Measurements from ENCODE around the gene SKP1.

Gene SKP1

DNA sequence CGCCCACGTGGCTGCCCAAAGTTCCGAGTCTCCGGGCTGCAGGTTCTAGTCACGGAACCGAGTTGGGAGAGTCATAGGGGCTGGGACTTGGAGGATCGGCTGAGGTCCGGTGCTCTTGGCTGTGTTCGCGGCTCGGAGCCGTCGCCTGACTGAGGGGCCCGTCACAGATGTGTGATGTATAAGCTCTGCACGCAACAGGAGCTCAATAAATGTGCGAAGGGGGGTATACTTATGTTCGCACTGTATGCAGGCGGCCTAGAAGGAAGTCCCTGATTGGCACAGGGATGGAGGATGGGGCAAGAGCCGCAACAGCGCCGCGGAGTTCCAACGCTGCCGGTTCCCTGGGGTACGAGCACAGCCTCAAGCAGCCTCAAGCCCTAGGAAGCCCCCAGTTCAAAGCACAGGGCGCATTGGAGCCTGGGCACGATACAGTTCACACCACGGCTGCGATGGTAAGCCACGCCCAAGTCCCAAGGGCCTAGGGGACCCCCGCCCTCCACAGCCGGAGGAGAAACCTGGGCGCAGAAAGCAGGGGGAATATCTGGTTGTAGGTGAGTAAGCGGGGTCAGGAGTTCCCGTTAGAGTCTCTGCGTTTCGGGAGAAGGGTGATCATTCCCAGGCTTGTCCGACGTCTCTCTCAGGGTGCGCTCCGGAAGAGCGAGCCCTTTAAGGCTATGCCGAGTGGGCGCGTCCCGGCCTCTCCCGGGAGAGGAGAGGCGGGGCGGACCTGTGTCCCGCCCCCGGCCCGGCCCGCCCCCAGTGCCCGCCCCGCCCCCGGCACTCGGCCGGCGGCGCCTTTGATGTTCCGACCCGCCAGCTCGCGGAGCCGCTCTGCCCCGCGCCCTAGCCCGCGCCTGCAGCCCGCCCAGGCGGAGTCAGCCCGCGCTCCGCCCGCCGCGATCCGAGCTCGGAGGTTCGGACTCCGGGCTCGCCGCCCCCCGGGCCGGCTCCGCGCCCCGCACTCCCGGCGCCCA lies 62.6 kb downstream of the SKP1 start, which contains the start of gene TCF7:
Gene TCF7 (plus strand): TSS at position 780 of the 974 bp plus-strand sequence. CDS start 226 bp downstream, outside the sequence.
- DNase-seq (ENCODE audit: low read depth in 2 of 2) = peak; percentile 62 to 68

DNA sequence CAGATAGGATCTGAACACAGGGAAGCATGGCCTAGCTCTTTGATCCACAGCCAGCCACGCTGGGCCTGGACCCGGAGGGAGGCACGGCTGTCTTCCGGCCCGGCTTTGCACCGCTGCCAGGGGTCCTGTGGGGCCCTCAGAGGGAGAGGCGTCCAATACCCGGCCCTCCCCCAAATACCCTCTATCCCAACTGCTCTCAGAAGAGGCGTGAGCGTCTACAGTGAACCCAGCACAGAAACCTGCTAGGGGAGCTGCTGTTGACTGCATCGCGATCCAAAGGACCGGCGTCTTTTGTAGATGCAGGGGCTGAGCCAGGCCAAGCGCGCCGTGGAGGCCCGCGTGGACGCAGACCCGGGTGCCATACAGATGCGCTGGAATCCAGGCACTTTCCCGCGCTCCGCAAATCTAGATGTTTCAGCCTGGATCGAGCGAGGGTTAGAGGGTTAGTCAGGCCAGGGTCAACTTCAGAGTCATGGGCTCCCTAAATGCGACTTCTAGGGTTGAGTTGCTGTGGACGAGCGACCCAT lies 63.3 kb downstream of the SKP1 start:
- DNase-seq (ENCODE audit: low read depth in 2 of 2) = no peak

DNA sequence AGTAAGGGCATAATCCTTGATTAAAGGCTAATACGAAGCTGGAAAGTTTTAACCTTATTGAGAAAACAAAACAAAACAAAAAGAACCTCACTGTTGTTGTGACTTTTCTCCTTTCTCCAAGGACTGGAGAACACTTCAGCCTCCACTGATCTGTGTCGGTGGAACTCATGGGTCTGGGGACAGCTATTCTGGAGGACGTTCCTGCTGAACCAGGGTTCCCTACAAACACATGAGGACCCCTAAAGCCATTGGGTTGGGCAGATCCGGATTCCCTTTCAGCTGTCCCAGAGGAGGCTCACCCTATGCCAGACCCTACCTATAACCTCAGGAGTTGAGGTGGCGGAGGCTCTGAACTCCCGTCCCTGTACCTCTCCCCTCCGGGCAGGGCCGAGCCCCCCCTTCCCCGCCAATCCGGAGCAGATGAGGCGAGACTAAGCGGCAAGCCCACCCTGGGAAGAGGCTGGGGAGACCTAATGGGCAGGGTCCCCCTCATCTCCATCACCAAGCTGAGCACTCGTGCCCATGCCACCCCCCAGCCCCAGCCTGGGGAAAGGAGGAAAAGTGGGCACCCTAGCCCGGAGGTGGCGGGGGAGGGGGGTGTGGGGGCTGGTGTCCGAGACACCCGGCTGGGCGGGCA lies 63.9 kb downstream of the SKP1 start:
- DNase-seq (ENCODE audit: low read depth in 2 of 2) = no peak

DNA sequence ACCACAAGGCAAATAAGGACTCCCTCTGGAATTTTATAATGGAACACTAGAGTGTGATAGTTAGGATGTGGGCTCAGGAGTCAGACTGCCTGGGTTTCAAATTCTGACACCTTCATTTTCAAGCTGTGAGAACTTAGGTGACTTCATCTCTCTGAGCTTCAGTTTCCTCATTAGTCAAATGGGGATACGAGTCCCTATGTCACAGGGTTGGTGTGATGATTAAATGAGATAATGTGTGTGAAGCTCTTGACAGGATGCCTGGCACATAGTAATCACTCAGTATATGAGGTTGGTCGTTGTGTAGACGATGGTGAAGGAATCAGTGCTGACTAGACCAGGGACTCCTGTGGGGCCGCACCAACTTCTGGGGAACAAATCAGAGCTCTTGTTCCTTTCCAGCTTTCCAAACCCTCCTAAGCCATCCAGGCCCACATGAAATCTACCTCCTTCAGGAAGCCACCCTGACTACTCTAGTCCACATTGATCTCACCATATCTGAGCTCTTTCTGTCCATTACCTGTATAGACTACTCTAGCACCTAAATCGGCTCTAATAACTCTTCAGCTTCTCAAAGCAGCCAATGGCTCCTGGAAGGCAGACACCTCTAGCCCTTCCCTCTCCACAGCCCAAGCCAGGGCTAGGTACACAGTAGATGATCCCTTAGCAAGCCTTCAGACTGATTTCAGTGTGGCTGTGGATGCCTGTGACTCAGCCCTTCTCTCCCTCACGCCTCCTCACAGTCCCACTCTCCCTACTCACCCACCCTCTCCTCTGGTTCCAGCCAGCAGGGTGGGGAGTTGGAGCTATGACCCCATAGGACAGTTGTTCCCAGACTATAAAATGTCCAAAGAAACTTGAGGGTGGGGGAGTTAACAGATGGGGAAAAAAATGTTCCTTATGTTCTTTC lies 64.8 kb downstream of the SKP1 start:
- no peak for DNase-seq (ENCODE audit: low read depth in 2 of 2)

DNA sequence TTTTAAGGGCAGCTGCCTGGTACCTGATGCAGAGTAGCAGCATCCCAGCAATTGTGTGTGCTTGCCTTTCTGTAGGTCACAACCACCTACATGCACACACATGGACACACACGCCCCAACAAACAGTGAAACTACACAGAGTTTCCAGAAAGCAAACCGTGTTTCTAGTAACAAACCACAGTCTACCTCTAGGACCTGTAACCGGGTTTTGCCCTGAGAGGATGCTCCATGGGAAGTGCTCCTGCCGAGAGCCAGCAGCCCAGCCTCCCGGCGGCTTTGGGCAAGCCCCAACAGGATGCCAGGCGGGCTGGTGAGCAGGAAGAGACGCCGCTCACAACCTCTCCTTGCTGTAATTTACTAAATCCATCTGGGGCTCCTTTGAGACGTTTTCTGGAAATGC lies 66.4 kb downstream of the SKP1 start:
- no peak for DNase-seq (ENCODE audit: low read depth in 2 of 2)

DNA sequence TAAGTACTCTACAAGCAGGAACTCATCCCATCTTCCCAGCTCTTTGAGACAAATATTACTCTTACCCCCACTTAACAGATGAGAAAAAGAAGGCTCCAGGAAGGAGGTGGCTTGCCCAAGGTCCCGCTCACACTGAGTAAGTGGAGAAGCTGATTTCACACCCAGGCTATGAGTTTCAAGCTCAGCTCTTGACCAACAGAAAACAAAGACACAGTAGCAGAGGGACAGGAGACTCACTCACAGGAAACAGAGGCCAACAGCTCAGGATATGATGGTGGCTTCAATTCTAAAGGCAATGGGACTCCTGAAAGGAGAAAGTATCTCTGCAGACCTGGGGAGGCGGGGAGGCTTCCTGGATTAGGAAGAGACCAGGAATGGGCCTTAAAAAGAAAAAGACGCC lies 69.0 kb downstream of the SKP1 start:
- DNase-seq (ENCODE audit: low read depth in 2 of 2) = no peak

DNA sequence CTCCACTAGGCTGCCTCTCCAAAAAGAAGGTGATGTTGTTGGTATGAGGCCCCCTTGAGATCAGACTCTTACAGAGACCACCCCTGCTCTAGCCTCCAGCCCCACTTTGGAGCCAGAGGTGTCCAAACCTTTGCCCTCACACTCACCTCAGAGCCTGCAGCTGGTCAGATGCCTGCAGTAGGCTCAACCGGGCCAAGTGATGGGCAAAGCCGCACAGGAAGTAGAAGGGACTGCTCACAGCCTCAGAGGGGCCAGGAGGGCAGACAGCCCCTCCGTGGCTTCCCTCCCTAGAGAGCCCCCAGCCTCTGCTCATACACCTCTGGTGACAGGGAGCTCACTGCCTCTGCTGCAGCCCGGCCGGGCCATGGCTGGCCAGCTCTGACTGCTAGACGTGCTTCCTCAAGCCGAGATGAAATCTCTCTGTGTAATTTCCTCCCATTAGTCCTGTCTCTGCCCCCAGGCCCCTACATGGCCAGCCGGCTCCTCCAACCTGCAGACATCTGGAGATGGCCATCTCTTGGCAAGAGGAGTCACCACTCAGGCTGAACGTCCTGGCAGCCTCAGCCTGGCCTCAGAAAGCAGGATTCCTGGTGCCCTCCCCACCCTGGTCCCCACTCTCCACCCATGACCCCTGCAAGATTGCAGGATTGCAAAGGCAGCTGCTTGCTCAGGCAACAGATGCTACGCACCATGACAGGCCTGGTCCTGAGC lies 69.6 kb downstream of the SKP1 start:
- DNase-seq (ENCODE audit: low read depth in 2 of 2) = no peak

DNA sequence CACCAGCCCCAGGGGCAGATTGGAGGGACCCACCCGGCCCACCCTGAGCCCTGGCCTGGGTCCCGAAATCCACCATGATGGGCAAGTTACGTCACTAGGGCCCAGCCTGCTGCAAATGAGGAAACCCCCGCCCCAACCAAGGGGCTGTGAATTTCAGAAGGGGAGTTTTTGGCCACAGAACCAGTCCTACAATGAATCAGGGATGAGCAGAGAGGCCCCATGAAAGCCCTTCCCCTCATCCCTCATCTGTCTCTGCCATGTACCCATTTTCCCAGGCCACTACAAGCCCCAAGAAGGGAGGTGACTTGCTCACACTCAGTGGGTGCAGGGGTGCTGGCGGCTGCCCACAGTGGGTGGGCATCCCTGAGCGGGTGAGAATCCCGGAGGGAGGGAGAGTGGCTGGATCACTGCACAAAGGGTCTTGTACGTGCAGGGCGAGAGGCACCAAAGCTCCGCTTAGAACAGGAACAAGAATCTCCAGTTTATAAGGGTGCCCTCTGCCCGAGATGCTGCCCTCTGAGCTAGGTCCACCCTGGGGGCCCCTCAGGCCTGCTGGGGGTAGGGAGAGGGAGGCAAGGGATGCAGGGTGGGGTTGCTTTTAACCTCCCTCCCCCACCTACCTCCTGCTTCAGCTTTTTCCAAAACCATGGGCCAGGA lies 72.6 kb downstream of the SKP1 start:
- DNase-seq (ENCODE audit: low read depth in 2 of 2) = no peak

DNA sequence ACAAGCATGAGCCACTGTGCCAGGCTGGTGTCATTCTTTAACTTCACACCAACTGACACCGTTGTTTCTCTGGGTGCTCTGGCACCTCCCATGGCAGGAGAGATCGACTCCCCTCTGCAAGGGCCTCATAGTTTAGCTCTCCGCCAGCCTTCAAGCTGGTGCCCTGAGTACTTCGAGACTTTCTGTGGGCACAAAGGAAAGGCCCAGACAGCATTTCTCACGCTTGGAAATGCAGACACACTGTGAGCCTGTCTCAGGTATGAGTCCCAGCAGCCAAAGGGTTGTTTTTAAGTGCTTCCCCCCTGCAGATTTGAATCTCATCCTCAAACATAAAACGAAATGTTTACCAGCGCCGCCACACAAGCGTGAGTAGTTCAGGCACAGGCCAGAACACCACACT lies 73.4 kb downstream of the SKP1 start:
- no peak for DNase-seq (ENCODE audit: low read depth in 2 of 2)

DNA sequence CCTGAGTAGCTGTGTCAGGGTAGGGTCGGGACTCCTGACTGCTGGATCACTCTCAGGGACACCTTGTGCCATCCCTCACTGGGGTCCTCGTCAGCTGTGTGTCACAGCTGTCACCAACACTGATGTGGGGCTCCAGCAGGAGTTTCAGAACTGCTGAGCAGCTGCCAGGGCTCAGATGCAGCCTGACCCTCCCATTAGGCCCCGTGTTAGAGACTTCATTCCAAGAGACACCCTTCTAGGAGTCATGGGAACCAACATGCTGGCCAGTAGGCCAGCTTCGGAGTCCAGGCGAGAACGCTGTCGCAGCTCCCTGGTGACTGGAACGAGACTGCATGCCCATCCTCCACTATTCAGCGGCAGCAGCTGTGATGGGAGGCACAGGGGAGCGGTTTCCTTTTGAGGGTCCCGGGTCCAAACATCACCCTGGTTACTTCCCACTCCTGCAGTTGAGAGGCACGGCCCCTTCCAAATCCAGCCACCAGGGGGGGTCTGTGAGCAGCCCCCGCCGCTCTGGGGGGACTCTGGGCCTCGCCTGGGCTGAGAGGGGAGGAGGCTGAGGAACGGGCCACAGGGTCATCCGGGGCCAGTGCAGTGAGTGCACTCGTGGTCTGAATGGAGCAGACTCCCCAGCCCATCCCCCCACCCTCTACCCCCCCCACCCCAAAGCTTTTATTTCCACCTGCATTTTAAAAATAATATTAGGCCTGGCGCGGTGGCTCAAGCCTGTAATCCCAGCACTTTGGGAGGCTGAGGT lies 74.9 kb downstream of the SKP1 start:
- peak; percentile 56 to 66 for DNase-seq (ENCODE audit: low read depth in 2 of 2)

DNA sequence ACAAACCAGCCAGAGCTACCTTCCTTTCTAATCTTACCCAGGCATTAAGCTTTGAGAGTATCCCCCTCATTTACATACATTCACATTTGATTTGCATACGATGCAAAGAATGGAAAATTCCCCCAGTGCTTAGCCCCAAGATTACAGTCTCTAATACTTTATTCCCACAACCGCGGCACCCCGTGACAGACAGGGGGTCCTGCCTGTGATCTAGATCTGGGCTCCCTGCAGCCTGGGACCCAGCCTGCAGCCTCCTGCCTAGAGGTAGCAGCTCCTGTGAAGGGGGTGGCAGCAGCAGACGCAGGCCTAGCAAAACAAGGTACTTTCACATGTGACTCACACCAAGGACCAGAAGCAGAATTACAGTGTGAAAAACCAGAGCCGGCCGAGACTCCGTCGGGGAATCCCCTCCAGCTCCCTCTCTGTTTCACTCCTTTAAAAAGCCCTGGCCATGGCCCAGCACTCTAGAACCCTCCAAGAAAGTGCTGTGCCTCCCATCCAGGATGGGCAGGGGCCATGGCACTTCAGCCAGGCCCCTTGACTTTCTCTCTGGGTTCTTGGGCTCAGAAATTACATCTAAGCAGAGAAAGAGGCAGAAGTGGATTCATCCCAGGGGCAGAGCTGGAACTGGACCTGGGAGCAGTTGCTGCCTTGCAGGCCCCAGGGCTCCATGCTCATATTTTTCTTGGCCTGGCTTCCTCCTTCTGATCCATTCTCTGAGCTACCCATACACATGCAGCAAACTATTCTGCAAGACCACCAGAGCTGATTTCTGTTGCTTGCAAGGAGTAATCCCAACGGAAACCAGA lies 76.3 kb downstream of the SKP1 start:
- peak; percentile 62 to 65 for DNase-seq (ENCODE audit: low read depth in 2 of 2)

DNA sequence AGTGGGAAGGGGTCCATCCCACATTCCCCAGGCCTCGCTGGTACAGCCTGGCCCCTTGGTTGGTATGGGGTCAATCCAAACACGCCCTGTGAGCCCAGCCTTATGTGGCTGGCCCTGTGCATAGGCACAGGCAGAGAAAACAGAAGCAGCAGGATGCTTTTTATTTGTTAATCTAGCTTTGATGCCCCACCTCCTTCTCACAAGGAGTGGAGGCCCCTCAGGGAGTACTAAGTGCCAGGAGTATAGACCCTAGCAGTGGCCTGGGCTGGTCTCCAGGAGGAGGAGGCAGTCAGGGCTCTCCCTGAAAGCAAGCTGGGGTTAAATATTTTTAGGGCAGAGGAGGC lies 76.8 kb downstream of the SKP1 start:
- DNase-seq (ENCODE audit: low read depth in 2 of 2) = no peak

DNA sequence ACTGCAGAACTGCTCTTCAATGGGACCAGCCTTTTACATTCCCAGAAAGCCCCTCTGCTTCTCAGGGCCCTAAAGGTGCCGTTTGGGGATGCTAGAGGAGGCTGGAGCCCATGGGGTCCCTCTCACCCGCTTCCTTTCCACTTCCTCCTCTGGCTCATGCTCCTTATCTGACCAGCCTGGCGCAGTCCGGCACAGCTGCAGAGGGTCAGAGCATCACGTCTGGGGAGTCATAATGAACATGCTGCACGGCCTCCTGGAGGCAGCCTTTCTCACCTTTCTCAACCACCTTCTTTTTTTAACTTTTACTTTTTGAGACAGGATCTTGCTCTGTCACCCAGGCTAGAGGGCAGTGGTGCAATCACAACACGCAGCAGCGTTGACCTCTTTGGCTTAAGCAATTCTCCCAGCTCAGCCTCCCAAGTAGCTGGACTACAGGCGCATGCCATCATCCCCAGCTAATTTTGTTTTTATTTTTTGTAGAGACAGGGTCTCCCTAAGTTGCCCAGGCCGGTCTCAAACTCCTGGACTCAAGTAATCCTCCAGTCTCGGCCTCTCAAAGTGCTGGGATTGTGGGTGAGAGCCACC lies 77.4 kb downstream of the SKP1 start:
- no peak for DNase-seq (ENCODE audit: low read depth in 2 of 2)
